ENCODE data around the gene CIRBP. TPM values are rescaled to one million over a fixed set of nuclear protein-coding genes. Genes with fewer than 3 reads are reported as not detected.

Gene CIRBP
- total and polyA plus RNA-seq, 2 of the 13 experiments (the other 11 are each of a cell fraction or from before 2014, with no cell fraction given), result 133 to 140 TPM

- TF ChIP-seq ZNF362 (CRISPR knock-in tag; IDR thresholded peaks at IDR 0.05; ENCODE audit: borderline replicate concordance) (peak; percentile 23; the same call in 1 of the 2 replicates), ZNF768 (CRISPR knock-in tag; IDR thresholded peaks at IDR 0.05) (no peak; the same call in 1 of the 2 replicates), GTF2F1 (IDR thresholded peaks at IDR 0.05; ENCODE audit: low read length) (0 out of 2 replicates have a peak, but pooled peaks have one; percentile 12), MTERF4 (CRISPR knock-in tag; IDR thresholded peaks at IDR 0.05) (peak; percentile 33; the same call in 1 of the 2 replicates), SOX13 (IDR thresholded peaks at IDR 0.05) (no peak; the same call in 1 of the 2 replicates), SOX13 (CRISPR knock-in tag; conservative IDR thresholded peaks at IDR 0.05 in 1 of 2, IDR thresholded peaks at IDR 0.05 in 1 of 2) (peak in 1 of 2 experiments; percentile 77; a peak in 2 of 4 replicates), BORCS8-MEF2B (CRISPR knock-in tag; IDR thresholded peaks at IDR 0.05) (no peak), TEAD2 (CRISPR knock-in tag; IDR thresholded peaks at IDR 0.05) (no peak), PCBP1 (IDR thresholded peaks at IDR 0.05; ENCODE audit: borderline replicate concordance, low read depth, low read length) (peak; percentile 58; the same call in 1 of the 2 replicates), FLYWCH1 (CRISPR knock-in tag; IDR thresholded peaks at IDR 0.05) (no peak), SNAPC2 (CRISPR knock-in tag; IDR thresholded peaks at IDR 0.05) (no peak), STAT6 (CRISPR knock-in tag; IDR thresholded peaks at IDR 0.05; ENCODE audit: borderline replicate concordance) (no peak; the same call in 1 of the 2 replicates), POGK (CRISPR knock-in tag; conservative IDR thresholded peaks at IDR 0.05) (no peak), E2F2 (CRISPR knock-in tag; IDR thresholded peaks at IDR 0.05; ENCODE audit: borderline replicate concordance) (0 out of 2 replicates have a peak, but pooled peaks have one; percentile 36), ZBTB44 (CRISPR knock-in tag; IDR thresholded peaks at IDR 0.05) (no peak)
Observed at GRCh38 chr19:1290703-1291651, 21.8 kb downstream of the CIRBP start (continued).

All from HepG2 (cell line).